HG03103 (cell line): ENCODE measurements around the gene STIM2.
"Not testable (repeated sequence)": the region's sequence is repeated elsewhere in the genome, so short reads cannot be mapped to it uniquely, and the experiment has no call there.

Experiments
- ATAC-seq: cut with Tn5 transposase; IDR thresholded peaks from one replicate; pipeline ENCODE4 v1.9.1; 2021; ENCODE audit warnings: low read depth; ENCODE audit not compliant: unreplicated experiment

STIM2 gene

GRCh38 chr4:27020603-27021002, 160.0 kb downstream of the STIM2 start:
- no peak for ATAC-seq

- ATAC-seq = no peak
Observed at GRCh38 chr4:27022963-27023362, 162.3 kb downstream of the STIM2 start.

GRCh38 chr4:27023366-27023765, 162.7 kb downstream of the STIM2 start:
- ATAC-seq = no peak

GRCh38 chr4:27024805-27025204, 164.2 kb downstream of the STIM2 start:
- ATAC-seq = no peak

GRCh38 chr4:27027428-27027827, 166.8 kb downstream of the STIM2 start:
- ATAC-seq = no peak

GRCh38 chr4:27035127-27035526, 174.5 kb downstream of the STIM2 start:
- ATAC-seq = not testable (repeated sequence)

GRCh38 chr4:27040356-27040755, 179.7 kb downstream of the STIM2 start:
- no peak for ATAC-seq

GRCh38 chr4:27042411-27042810, 181.8 kb downstream of the STIM2 start:
- ATAC-seq = no peak

GRCh38 chr4:27043200-27043599, 182.6 kb downstream of the STIM2 start:
- ATAC-seq = no peak

- ATAC-seq = no peak
Observed at GRCh38 chr4:27046851-27047250, 186.2 kb downstream of the STIM2 start.

GRCh38 chr4:27048429-27049238, 188.0 kb downstream of the STIM2 start:
- ATAC-seq = no peak

- no peak for ATAC-seq
Observed at GRCh38 chr4:27049239-27049829, 188.7 kb downstream of the STIM2 start.

GRCh38 chr4:27050731-27051130, 190.1 kb downstream of the STIM2 start:
- ATAC-seq = no peak

- no peak for ATAC-seq
Observed at GRCh38 chr4:27055221-27055760, 194.7 kb downstream of the STIM2 start.

- ATAC-seq = no peak
Observed at GRCh38 chr4:27056281-27056680, 195.6 kb downstream of the STIM2 start.

- no peak for ATAC-seq
Observed at GRCh38 chr4:27057053-27057452, 196.4 kb downstream of the STIM2 start.

- ATAC-seq = no peak
Observed at GRCh38 chr4:27057662-27058061, 197.0 kb downstream of the STIM2 start.

- ATAC-seq = no peak
Observed at GRCh38 chr4:27058819-27059406, 198.3 kb downstream of the STIM2 start.

- ATAC-seq = no peak
Observed at GRCh38 chr4:27059446-27059845, 198.8 kb downstream of the STIM2 start.

GRCh38 chr4:27062256-27062655, 201.6 kb downstream of the STIM2 start:
- ATAC-seq = no peak

GRCh38 chr4:27066591-27066990, 205.9 kb downstream of the STIM2 start:
- ATAC-seq = no peak
